HG03025 (cell line): ENCODE results near the gene FNIP1.
"Not testable (repeated sequence)": the region's sequence is repeated elsewhere in the genome, so short reads cannot be mapped to it uniquely, and the experiment has no call there.

ENCODE experiments used
- ATAC-seq: cut with Tn5 transposase; IDR thresholded peaks from one replicate; pipeline ENCODE4 v1.9.1; 2021; ENCODE audit warnings: mild to moderate bottlenecking, moderate library complexity; ENCODE audit not compliant: unreplicated experiment, low FRiP score

Gene FNIP1

DNA sequence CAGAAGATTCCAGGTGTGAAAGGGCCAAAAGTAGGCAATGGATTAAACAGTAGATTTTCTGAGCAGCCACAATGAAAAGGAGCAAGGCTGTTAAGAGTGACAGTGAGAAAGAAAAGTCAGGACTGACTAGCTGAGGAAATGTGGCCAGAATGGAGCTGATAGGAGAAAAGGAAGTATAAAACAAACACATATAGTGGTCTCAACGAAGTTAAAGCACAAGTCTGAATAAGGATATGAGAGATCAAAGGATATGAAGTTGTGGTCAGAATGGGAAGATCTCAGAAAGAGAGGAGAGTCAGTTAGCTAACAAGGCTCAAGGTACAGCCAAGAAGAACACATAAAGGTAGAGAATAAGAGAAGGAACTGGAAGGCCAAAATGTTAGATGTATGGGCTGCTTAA is 39.9 kb downstream of the FNIP1 start:
- no peak for ATAC-seq

GRCh38 chr5:131754363-131754762 is 42.5 kb downstream of the FNIP1 start:
- no peak for ATAC-seq

DNA sequence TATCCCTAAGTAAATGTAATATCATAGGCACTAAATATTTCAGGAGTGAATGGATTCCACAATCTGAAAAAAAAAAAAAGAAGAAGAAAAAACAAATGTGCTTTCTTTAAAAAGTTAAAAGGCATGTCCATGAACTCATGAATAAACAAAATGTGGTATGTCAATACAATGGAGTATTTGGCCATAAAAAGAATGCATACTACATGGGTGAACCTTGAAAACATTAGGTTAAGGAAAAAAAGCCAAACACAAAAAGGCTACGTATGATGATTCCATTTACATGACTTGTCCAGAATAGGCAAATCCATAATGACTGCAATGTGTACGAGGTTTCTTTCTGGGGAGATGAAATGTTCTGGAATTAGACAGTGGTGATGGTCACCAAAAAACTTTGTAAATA is 45.3 kb downstream of the FNIP1 start:
- no peak for ATAC-seq

- ATAC-seq, result no peak
These were observed 46.9 kb downstream of the FNIP1 start for GRCh38 chr5:131749723-131750470.

- no peak for ATAC-seq
These were observed 47.7 kb downstream of the FNIP1 start for GRCh38 chr5:131749138-131749537.

DNA sequence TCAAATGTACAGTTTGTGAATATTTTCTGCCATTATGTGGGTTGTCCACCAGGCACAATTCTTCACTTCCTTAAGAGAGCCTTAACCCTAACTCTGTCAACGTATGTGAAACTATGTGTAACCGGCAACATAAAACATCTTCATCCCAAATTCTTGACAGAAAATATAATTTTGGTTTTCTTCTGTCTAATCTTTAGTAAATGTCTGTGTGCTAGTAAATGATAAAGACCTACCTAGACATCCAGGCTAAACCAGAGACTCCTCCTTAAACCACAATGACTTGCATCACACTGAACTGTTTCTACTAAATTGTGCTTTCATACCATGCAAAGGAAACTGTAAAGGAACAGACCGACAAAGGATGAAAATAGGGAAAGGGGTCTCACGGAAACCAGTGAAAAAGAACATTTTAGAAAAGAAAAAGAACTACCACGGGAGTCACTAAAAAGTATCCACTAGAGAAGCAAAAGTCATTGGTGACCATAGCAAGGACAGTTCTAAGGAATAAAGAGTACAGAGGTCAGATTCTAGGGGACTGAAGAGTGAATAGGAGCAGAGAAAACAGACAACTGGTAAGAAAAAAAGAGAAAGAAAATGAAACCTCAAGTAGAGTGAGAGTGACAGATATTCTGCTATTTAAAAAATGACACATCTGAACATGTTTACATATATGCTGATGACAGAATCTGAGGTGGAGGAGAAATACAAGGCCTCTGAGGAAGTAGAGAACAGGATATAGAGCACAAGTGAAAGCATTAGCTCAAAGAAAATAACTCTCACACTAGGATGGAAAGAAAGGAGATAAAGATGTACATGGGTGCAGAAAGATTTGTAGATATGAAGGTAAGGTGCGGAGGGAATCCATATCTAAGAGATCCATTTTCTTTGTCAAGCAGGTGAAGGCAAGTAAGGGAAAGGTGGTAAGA is 49.4 kb downstream of the FNIP1 start:
- ATAC-seq, result no peak

DNA sequence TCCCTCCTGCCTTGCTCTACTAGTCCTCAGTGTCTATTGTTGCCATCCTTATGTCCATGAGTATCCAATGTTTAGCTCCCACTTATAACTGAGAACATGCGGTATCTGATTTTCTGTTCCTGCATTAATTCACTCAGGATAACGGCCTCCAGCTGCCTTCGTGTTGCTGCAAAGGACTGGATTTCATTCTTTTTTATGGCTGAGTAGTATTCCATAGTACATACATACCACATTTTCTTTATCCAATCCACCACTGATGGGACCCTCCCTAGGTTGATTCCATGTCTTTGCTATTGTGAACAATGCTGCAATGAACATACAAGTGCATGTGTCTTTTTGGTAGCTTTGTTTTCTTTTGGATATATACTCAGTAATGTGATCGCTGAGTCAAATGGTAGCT is 50.4 kb downstream of the FNIP1 start:
- no peak for ATAC-seq

GRCh38 chr5:131745703-131746102 is 51.1 kb downstream of the FNIP1 start:
- no peak for ATAC-seq

GRCh38 chr5:131745155-131745554 is 51.7 kb downstream of the FNIP1 start:
- no peak for ATAC-seq

DNA sequence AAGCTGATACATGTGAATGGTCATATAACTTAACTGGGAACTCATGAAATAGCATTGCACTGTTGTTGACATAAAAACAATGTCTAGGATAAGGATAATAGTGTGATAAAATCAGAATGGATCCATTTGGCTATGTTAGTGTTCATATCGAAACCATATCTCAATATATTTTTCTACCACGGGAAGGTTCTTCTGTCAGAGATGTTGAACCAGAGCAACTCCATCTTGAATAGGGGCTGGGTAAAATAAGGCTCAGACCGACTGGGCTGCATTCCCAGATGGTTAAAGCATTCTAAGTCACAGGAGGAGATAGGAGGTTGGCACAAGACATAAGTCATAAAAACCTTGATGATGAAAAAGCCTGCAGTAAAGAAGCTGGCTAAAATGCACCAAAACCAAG is 56.3 kb downstream of the FNIP1 start:
- no peak for ATAC-seq

- ATAC-seq, result no peak
These were observed 61.4 kb downstream of the FNIP1 start for GRCh38 chr5:131735393-131735792.

DNA sequence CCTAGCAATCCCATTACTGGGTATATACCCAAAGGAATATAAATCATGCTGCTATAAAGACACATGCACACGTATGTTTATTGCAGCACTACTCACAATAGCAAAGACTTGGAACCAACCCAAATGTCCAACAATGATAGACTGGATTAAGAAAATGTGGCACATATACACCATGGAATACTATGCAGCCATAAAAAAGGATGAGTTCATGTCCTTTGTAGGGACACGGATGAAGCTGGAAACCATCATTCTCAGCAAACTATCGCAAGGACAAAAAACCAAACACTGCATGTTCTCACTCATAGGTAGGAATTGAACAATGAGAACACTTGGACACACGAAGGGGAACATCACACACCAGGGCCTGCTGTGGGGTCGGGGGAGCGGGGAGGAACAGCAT is 61.9 kb downstream of the FNIP1 start:
- ATAC-seq, result not testable (repeated sequence)

DNA sequence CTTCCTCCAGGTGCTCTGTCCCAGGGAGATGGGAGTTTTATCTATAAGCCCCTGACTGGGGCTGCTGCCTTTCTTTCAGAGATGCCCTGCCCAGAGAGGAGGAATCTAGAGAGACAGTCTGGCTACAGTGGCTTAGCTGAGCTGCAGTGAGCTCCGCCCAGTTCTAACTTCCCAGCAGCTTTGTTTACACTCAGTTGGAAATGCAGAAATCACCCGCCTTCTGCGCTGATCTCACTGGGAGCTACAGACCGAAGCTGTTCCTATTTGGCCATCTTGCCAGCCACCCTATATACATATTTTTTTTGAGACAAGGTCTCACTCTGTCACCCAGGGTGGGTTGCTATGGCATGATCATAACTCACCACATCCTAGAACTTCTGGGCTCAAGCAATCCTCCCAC is 67.5 kb downstream of the FNIP1 start:
- not testable (repeated sequence) for ATAC-seq

GRCh38 chr5:131724089-131724488 is 72.7 kb downstream of the FNIP1 start:
- ATAC-seq, result not testable (repeated sequence)

DNA sequence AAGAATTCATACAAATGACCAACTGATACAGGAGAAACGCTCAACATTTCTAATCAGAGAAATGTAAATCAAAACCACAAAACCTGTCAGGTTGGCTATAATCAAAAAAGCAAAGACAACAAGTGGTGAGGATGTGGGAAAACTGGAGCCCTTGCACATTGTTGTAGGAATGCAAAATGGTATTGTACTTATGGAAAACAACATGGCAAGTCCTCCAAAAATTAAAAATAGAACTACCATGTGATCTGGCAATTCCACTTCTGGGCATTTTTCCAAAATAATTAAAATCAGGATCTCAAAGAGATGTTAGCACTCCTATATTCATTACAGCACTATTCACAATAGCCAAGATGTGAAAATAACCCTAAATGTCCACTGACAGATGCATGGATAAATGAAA is 76.1 kb downstream of the FNIP1 start:
- ATAC-seq, result no peak

GRCh38 chr5:131719564-131719963 is 77.3 kb downstream of the FNIP1 start:
- no peak for ATAC-seq

- ATAC-seq, result no peak
These were observed 78.3 kb downstream of the FNIP1 start for GRCh38 chr5:131718487-131719014.

- ATAC-seq, result not testable (repeated sequence)
These were observed 79.7 kb downstream of the FNIP1 start for GRCh38 chr5:131717164-131717563.

DNA sequence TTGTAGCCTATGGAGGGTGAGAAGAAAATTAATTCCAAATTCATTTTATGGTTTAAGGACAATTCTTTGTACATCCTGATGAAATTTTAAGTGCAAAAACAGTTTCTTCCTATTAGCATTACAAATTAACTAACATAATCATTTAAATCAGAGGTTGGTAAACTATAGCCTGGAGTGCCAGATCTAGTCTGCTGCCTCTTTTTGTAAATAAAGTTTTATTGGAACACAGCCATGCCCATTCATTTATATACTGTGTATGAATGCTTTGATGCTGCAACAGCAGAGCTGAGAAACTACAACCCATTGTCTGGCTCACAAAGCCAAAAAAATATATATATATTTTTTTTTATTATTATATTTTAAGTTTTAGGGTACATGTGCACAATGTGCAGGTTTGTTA is 80.2 kb downstream of the FNIP1 start:
- ATAC-seq, result no peak

- no peak for ATAC-seq
These were observed 86.4 kb downstream of the FNIP1 start for GRCh38 chr5:131710391-131710790.

GRCh38 chr5:131709043-131709442 is 87.8 kb downstream of the FNIP1 start:
- no peak for ATAC-seq
